DOHH2 (cell line): ENCODE measurements around the gene AGR2.

ENCODE experiments used
- H3F3A ChIP-seq: fragments of 200-600 bp; sonication (generic), shearing (Covaris generic); 2 replicates; pipeline ENCODE4 v1.6.0; 2016; ENCODE audit warnings: antibody characterized with exemption, mild to moderate bottlenecking; ENCODE audit not compliant: control insufficient read depth, insufficient read depth
- H3K27ac ChIP-seq: fragments of 200-600 bp; sonication (generic); 2 replicates; pipeline ENCODE4 v1.5.1; 2014; ENCODE audit warnings: low read depth, mild to moderate bottlenecking, low read length, moderate library complexity
- H3K27me3 ChIP-seq: fragments of 200-600 bp; sonication (generic); 2 replicates; pipeline ENCODE4 v1.6.1; 2014; ENCODE audit warnings: mild to moderate bottlenecking, low read length, mixed read lengths; ENCODE audit not compliant: control insufficient read depth
- H3K36me3 ChIP-seq: fragments of 200-600 bp; sonication (generic); 2 replicates; pipeline ENCODE4 v1.6.1; 2014; ENCODE audit warnings: mild to moderate bottlenecking, low read length, moderate library complexity, mixed read lengths; ENCODE audit not compliant: control insufficient read depth
- H3K4me1 ChIP-seq: fragments of 200-600 bp; sonication (generic); 2 replicates; pipeline ENCODE4 v1.6.1; 2014; ENCODE audit warnings: mild to moderate bottlenecking, low read length, mixed read lengths; ENCODE audit not compliant: control insufficient read depth
- H3K4me2 ChIP-seq: fragments of 200-600 bp; sonication (generic); 2 replicates; pipeline ENCODE4 v1.6.0; 2014; ENCODE audit warnings: mild to moderate bottlenecking, low read length, moderate library complexity
- H3K4me3 ChIP-seq: fragments of 200-600 bp; sonication (generic); 2 replicates; pipeline ENCODE4 v1.5.1; 2014; ENCODE audit warnings: mild to moderate bottlenecking, low read length, mixed read lengths
- H3K79me2 ChIP-seq: fragments of 200-600 bp; sonication (generic); 2 replicates; pipeline ENCODE4 v1.6.1; 2014; ENCODE audit warnings: mild to moderate bottlenecking, low read length, mixed read lengths; ENCODE audit not compliant: control insufficient read depth
- H3K9me2 ChIP-seq: fragments of 200-600 bp; sonication (generic); replicated peaks from 2 replicates; pipeline ENCODE4 v1.6.1; 2014; ENCODE audit warnings: mild to moderate bottlenecking, low read length, mixed read lengths; ENCODE audit not compliant: control insufficient read depth
- H3K9me3 ChIP-seq: fragments of 200-600 bp; sonication (generic); 2 replicates; pipeline ENCODE4 v1.6.1; 2014; ENCODE audit warnings: antibody characterized with exemption, low read length, mixed read lengths; ENCODE audit not compliant: control insufficient read depth, insufficient read depth
- H4K20me1 ChIP-seq: fragments of 200-600 bp; sonication (generic); 2 replicates; pipeline ENCODE4 v1.6.0; 2014; ENCODE audit warnings: low read depth, mild to moderate bottlenecking, antibody characterized with exemption, low read length, moderate library complexity; ENCODE audit not compliant: control insufficient read depth, insufficient read depth
- CTCF ChIP-seq: fragments of 200-600 bp; sonication (generic); IDR thresholded peaks from one replicate; pipeline ENCODE4 v1.5.1; 2014; ENCODE audit warnings: antibody characterized with exemption, mild to moderate bottlenecking, low read depth, low read length; ENCODE audit not compliant: poor library complexity, severe bottlenecking
- EZH2phosphoT487 ChIP-seq: fragments of 200-600 bp; sonication (generic); IDR thresholded peaks from 2 replicates; pipeline ENCODE4 v1.6.1; 2017; ENCODE audit warnings: borderline replicate concordance, mild to moderate bottlenecking, antibody characterized with exemption, low read length, moderate library complexity, mixed read lengths

The AGR2 gene

GRCh38 chr7:16785846-16786245 is 19.0 kb downstream of the AGR2 start:
- Histone ChIP-seq H3K4me3 (no peak overlapping the region), H3K9me2 (no peaks in the 10 kb centered on the region), H4K20me1 (no peaks in the 10 kb centered on the region), H3K4me1 (no peaks in the 10 kb centered on the region), H3F3A (no peaks in the 10 kb centered on the region), H3K79me2 (no peaks in the 10 kb centered on the region), H3K27ac (no peak overlapping the region), H3K9me3 (no peaks in the 10 kb centered on the region), H3K27me3 (no peaks in the 10 kb centered on the region), H3K36me3 (no peaks in the 10 kb centered on the region), H3K4me2 (no peak overlapping the region)
- no peak for TF ChIP-seq EZH2phosphoT487
- no peak for TF ChIP-seq CTCF

- no peaks in the 10 kb centered on the region for H3K27me3 ChIP-seq
- H3K9me2 ChIP-seq, result no peaks in the 10 kb centered on the region
- TF ChIP-seq EZH2phosphoT487 (no peak), CTCF (no peak)
- no peaks in the 10 kb centered on the region for H3K36me3 ChIP-seq
- H3K9me3 ChIP-seq, result no peaks in the 10 kb centered on the region
- no peaks in the 10 kb centered on the region for H3K79me2 ChIP-seq
- no peak overlapping the region for H3K27ac ChIP-seq
- H3K4me2 ChIP-seq, result no peak overlapping the region
- H4K20me1 ChIP-seq, result no peaks in the 10 kb centered on the region
- no peak overlapping the region for H3K4me3 ChIP-seq
- H3F3A ChIP-seq, result no peaks in the 10 kb centered on the region
- no peaks in the 10 kb centered on the region for H3K4me1 ChIP-seq
Measured at GRCh38 chr7:16785321-16785720, 19.5 kb downstream of the AGR2 start.

- no peaks in the 10 kb centered on the region for H4K20me1 ChIP-seq
- H3K4me3 ChIP-seq, result no peak overlapping the region
- H3K9me3 ChIP-seq, result no peaks in the 10 kb centered on the region
- H3K79me2 ChIP-seq, result no peaks in the 10 kb centered on the region
- no peak for TF ChIP-seq CTCF
- TF ChIP-seq EZH2phosphoT487, result no peak
- H3K36me3 ChIP-seq, result no peaks in the 10 kb centered on the region
- no peak overlapping the region for H3K4me2 ChIP-seq
- no peaks in the 10 kb centered on the region for H3F3A ChIP-seq
- no peak overlapping the region for H3K27ac ChIP-seq
- no peaks in the 10 kb centered on the region for H3K27me3 ChIP-seq
- H3K9me2 ChIP-seq, result no peaks in the 10 kb centered on the region
- peaks cover 13% of the 10 kb centered on the region for H3K4me1 ChIP-seq
Measured at GRCh38 chr7:16780596-16780995, 24.2 kb downstream of the AGR2 start.

GRCh38 chr7:16779051-16779450 is 25.7 kb downstream of the AGR2 start:
- Histone ChIP-seq H3K4me1 (peaks cover 17% of the 10 kb centered on the region), H3K9me2 (no peaks in the 10 kb centered on the region), H4K20me1 (no peaks in the 10 kb centered on the region), H3F3A (no peaks in the 10 kb centered on the region), H3K9me3 (no peaks in the 10 kb centered on the region), H3K27me3 (no peaks in the 10 kb centered on the region), H3K27ac (no peak overlapping the region), H3K36me3 (no peaks in the 10 kb centered on the region), H3K4me3 (no peak overlapping the region), H3K79me2 (no peaks in the 10 kb centered on the region), H3K4me2 (no peak overlapping the region)
- no peak for TF ChIP-seq CTCF
- no peak for TF ChIP-seq EZH2phosphoT487
